ENCODE measurements around the gene MCC.

MCC gene

DNA sequence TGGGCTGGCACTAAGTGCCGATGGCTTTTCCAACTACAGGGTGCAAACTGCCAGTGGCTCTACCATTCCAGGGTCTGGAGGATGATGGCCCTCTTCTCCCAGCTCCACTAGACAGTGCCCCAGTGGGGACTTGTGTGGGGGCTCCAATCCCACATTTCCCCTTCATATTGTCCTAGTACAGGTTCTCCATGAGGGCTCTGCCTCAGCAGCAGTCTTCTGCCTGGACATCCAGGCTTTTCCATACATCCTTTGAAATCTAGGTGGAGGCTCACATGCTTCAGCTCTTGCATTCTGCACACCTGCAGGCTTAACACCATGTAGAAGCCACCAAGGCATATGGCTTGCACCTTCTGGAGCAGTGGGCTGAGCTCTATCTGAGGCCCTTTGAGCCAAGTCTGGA, 123.8 kb downstream of the MCC start:
- DNase-seq (ENCODE audit: low read depth) = no peak

DNA sequence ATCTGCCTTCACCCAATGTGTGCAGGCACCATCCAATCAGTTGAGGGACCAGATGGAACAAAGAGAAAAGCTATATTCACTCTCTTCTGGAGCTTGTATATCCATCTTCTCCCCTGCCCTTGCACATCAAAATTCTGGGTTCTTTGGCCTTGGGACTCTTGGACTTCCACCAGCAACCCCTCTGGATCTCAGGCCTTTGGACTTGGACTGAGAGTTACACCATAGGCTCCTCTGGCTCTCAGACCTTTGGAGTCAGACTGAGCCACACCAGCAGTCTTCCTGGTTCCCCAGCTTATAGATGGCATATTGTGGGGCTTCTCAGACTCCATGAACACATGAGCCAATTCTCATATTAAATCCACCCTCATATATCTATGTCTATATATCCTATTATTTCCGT, 126.6 kb downstream of the MCC start:
- no peak for DNase-seq (ENCODE audit: low read depth)

DNA sequence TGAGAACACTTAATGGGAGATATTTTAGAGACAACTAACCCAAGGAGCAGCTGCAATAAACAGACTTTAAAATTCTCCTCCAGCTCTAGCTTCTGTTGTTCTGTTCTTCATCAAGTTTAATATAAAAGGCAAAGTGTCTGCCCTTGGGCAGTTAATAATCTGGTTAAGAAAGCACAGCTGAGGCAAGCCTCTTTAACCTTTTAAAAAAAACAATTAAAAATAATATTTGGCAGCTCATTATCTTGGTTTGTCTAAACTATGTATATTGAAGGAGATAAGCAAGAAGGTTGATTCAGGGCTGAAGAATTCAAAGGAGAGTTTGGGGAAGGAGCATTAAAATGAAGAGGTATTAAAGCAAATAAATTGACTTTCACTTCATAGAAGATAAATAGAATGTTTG, 128.8 kb downstream of the MCC start:
- no peak for DNase-seq (ENCODE audit: low read depth)

DNA sequence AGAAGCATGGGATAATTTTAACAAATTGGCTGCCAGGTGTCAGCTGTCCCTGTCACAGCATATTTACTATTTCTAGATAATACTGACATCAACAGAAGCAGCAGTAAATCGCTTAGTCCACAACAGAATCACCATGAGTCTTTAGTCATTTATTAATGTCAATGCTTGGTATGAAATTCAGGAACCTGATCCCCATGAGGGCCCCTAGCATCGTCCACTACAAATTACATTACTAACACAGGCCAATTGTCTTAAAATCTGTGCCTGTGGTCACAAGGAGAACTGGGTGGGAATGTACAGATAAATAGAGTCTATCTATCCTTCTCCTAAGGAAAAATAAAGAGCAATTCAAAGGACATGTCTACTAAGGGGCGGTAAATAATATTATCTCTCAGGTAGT, 129.6 kb downstream of the MCC start:
- no peak for DNase-seq (ENCODE audit: low read depth)

DNA sequence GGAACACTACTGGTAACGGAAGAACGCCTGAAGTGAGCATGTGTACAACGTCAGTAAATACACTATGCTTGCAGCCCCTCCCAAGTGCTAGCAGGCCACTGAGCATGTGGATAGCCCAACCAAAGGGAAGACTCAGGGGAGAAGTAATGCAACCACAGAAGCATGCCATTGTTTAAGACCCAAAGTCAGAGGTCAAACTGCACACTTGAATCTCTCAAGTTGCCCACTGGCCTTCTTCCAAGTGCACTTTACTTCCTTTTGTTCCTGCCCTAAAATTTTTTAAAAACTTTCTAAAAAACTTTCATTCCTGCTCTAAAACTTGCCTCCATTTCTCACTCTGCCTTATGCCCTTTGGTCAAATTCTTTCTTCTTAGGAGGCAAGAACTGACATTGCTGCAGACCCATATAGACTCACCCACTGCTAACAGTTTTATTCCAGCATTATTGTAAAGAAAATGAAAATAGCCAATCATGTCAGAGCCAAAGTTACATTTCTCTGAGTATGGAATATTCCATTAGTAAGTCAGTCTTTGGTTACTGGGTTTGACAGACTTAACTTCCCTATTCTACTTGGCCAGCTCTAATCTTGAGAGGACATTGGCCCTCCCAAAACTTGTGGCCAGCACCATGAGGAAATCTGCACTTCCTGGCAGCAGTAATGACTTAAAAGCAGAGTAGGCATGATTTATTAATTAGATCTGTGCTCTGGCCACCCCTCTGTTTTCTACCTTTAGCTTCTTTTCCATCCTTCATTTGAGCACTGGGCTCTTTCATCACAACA, 130.4 kb downstream of the MCC start:
- DNase-seq (ENCODE audit: low read depth) = no peak

DNA sequence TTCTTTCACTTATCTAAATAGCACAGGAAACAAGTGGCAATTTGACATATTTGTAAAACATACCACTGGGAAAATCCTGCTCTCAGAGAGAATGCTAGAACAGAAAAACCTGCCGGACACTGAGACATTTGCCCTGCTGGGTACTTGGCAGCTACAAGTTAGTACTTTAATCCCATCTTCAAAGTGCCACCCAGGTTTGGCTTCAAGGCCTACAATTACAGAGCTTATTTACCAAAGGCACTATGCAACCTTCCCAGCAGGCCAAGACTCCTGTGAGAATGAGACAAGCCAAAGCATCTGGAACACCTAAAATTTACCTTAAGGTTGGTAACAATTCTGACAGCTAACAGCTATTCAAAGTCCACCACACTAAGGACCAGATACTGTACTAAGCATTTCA, 131.8 kb downstream of the MCC start:
- DNase-seq (ENCODE audit: low read depth) = no peak

DNA sequence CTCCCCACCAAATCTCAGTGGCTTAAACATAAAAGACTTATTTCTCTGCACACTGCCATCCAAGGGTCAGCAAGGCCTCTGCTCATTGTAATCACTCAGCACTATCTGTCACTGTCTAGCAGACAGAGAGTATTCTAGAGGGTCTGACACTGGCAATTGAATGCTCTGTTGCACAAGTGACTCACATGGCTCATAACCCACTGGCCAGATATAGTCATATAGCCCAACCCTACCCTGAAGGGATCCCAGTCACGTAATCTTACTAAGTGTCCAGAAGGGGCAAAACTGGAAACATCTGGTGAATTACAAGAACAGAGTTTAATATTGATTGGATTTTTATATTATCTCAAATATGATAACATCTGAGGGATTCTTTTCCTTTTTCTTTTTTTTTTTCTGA, 134.2 kb downstream of the MCC start:
- DNase-seq (ENCODE audit: low read depth) = no peak

DNA sequence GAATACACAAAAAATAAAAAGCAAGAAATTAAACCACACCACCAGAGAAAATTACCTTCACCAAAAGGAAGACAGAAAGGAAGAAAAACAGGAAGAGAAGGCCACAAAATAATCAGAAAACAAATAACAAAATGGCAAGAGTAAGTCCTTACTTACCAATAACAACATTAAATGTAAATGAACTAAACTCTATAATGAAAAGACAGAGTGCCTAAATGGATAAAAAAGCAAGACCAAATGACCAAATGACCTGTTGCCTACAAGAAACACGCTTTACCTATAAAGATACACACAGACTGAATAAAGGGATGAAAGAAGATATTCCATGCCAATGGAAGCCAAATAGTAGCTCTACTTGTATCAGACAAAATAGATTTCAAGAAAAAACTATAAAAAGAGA, 140.7 kb downstream of the MCC start:
- no peak for DNase-seq (ENCODE audit: low read depth)

DNA sequence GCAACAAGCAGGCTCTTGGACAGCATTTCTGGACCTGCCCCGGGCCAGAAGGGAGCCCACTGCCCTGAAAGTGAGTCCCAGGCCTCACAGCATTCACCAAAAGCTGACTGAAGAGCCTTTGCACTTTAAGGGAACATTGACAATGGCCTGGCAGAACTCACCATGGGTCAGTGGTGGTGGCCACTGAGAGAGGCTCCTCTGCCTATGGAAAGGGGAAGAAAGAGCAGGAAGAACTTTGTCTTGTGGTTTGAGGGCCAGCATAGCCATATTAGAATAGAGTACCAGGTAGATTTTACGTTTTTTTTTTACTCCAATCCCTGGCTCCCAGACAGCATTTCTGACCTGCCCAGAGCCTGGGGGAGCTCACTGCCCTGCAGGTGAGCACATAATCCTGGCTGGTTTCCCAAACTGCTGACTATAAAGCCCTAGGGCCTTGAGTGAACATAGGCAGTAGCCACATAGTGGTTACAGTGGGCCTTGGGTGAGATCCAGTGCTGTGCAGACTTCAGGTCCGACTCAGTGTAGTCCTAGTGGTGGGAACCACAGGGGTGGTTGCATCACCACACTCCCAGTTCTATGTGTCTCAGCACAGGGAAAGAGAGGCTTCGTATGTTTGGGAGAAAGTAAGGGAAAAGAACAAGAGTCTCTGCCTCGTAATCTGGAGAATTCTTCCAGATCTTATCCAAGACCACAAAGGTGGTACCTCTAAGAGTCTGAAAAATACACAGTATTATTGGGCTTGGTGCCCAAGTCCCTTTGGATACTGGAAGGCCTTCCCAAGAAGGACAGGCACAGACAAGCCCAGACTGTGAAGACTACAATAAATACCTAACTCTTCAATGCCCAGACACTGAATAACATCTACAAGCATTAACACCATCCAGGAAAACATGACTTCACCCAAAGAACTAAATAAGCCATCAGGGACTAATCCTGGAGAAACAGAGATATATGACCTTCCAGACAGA, 143.0 kb downstream of the MCC start:
- DNase-seq (ENCODE audit: low read depth) = no peak

DNA sequence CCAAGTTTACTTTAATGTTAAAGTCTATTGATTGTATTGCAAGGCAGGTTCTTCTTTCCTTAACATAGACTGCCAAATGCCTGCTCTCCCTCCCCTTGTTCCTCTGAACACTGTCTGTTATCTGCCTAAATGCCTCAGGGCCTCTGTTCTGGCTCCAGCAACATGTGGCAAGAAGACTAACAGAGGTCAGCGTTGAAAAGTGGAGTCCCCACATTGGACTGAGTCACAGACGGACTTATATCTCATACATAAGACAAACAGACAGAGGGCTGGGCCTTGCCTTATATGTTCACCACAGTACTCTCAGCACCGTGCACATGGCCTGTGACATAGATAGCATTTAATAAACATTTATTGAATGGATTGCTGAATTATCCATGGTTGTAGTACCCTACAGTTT, 144.9 kb downstream of the MCC start:
- no peak for DNase-seq (ENCODE audit: low read depth)

DNA sequence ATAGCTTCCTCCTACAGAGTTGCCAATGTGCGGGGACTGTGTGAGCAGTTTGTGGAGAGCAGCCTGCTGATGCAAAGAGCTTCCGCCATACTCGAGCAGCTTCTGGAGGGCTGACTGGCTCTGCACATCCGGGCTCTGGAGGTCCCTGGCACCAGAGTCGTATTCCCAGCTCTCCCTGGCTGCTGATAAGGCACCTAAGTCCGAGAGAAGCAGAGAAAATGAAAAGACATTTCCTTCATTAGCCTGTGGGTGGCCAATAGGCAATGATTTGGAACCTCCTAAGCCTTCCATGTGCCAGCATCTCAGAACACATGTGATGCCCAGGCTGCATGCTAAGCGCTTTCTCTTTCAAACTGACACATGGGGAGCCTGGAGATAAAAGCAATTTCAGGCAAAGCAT, 147.7 kb downstream of the MCC start:
- no peak for DNase-seq (ENCODE audit: low read depth)

DNA sequence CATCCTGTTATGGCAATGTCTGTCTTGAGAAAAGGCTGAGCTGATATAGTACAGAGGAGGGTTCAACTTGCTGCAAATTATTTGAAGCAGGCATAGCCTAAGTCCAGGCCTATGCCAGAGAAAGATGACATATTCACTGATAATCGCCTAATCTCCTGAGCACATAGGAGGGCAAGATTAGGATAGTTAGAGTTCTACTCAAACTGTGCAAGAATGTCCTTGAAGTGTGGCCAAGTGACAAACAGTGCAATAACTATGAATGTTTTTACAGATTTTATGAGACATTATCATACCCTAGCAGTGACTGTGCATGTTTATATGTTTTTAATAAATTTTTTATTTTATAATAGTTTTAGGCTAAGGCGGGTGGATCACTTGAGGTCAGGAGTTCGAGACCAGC, 149.6 kb downstream of the MCC start:
- no peak for DNase-seq (ENCODE audit: low read depth)

DNA sequence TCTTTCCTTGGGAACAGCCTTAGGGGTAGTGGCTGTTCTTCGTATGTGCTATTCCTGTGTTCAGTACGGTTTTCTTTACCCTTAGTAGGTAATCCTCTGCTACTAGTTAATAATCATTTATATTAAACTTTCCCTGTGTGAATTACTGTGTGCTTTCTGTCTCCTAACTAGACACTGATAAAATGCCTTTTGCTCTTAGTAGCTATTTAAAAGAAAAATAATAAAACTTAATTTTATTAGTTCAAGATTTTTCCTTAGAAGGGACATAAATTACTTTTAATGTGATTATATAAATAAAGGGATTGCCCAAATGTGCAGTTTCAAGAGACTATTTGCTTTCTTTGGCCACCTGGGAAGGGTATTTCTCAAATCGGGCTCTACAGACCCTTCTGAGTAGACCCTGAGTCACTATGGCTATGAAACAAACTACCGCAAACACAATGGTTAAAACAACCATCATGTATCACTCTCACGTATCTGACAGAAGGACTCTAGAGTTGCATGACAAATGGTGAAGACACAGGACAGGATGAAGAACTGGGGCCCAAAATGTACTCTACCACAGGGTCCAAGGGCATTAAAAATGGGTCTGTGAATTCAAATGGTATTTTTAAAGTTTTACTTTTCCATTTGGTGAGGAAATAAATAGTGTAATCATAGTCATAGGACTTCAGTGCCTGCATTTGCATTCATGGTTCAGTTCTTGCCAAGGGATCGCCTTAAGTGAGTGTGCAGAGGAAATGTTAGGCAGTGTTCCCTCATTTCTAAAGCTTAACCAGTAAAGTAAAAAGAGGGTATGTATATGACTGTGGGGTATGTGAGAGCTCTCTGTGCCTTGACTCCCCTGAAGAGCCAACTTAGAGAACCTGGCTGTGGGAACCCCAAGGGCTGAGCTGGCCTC, 150.5 kb downstream of the MCC start:
- DNase-seq (ENCODE audit: low read depth) = no peak

DNA sequence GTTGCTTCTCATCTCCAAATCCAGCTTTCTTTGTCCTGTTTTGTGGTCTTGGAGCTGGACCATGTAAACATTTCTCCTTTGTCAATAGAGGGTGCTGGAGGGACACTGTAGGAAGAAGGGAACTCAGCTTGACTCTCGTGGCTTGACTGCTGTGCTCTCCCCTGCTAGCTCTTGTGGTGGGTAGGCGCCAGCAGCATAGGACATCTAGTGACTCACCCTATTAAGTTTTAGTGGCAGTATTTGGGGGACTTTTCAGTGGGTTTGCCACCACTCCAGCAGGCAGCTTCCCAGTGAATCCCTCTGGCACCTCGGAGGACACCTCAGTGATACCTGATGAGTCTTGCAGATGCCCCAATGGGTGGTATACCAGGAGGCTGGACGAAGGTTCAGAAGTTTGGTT, 151.3 kb downstream of the MCC start:
- no peak for DNase-seq (ENCODE audit: low read depth)

DNA sequence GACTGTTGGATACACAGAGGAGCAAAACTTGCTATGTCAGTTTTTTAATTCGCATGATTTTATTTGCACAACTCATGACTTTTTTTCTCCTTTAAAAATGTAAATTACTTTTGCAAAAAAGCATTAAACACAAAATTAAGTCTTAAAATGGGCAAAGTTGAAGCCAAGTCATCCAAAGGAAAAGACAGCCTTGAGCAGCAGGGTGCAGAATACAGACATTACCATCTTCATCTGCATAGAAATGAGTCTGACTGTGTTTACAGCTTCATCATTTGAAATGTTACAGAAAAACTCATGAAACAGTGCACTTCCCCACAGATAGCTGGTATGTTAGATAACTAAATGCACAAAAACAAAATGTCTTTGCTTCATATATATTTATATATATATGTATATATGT, 154.8 kb downstream of the MCC start:
- no peak for DNase-seq (ENCODE audit: low read depth)

DNA sequence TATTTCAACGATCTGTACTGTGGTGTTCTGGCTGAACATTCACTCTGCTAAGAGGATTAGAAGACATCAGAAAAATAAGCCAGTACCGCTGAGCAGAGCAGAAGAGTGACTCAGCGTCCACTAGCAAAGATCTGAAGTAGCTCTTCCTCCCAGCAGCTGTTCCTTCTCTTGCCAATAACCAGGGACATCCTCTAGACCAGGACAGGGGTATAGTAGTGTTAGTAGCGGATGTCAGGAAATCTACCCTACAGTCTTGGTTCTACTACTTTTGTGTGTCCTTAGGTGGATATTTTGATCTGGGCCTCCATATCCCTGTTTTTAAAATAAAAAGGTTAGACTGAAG, 157.1 kb downstream of the MCC start:
- no peak for DNase-seq (ENCODE audit: low read depth)

DNA sequence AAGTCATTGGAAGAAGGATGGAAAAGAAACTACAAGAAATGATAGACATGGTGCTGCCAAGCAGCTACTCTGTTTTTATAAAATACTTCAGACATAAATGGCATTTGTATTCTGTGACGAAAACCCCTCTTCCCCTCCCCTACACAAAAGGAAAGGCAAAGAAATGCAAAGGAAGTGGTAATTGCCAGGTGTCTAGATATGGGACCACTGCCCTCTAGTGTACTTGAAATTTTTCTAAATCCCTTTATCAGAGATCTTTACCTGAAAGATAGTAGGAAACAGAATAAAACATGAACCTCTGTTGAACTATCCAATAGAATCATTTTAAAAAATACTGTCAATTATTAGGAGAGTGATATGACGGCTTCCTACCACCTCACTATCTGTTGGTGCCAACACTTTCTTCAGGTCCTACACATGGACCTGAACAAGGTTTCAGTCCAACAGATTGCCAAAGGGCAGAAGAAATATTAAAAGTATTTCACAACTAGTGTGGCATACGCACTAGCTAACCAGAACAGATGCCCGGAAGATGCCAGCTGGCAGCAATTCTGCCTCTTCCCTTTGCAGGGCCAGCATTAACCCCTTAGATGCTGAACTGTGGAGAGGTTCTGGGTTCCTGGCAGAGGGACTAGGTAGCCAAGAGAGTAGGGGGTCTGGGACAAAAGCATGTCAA, 157.6 kb downstream of the MCC start:
- DNase-seq (ENCODE audit: low read depth) = no peak

DNA sequence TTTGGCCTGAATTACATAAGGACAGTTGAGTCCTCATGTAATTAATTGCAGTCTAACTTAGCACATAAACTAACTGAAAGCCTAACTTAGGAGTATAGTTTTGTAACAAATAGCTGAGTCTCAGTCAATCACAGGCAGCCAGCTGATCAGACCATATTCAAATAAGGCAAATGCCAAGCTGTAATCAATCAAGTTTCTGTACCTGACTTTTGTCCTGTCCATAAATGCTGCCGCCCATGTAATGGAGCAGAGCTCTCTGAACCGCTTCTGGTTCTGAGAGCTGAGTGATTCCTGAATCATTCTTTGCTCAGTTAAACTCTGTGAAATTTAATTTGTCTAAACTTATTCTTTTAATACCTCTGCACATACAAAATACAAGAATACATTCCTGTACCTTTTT, 158.3 kb downstream of the MCC start:
- no peak for DNase-seq (ENCODE audit: low read depth)

DNA sequence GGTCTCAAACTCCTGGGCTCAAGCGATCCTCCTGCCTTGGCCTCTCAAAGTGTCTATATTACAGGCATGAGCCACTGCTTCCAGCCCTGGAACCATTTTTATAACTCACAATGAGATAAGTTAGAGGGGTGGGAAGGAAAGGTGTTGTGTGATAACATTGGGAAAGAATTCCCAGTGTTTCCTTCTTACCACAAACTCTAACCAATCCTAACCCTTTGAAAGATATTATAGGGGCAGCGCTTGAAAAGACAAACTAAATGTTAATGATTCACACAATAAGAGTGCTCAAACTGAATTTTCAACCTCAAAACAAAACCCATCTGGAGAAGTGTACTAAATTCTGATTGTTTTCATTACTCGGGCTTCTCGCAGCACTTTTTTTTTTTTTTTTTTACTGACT, 163.2 kb downstream of the MCC start:
- no peak for DNase-seq (ENCODE audit: low read depth)

DNA sequence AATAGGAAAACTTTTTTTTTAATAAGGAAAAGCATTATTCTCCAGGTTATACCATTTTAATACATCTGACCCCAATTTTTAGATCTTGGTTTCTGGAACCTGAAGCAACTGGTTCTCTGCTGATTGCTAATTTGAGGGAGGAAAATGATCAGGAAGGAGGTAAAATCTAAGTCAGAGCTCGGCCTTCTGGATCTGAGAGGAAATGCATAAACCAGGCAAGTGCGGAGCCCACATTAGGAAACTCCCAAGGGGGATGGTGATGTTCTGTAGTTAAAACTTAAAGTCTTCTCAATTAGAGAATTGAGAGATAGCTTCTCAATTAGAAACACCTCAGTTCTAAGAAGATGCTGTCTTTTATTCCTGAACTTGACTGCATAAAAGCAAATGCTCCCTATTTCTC, 167.0 kb downstream of the MCC start:
- DNase-seq (ENCODE audit: low read depth) = no peak

DNA sequence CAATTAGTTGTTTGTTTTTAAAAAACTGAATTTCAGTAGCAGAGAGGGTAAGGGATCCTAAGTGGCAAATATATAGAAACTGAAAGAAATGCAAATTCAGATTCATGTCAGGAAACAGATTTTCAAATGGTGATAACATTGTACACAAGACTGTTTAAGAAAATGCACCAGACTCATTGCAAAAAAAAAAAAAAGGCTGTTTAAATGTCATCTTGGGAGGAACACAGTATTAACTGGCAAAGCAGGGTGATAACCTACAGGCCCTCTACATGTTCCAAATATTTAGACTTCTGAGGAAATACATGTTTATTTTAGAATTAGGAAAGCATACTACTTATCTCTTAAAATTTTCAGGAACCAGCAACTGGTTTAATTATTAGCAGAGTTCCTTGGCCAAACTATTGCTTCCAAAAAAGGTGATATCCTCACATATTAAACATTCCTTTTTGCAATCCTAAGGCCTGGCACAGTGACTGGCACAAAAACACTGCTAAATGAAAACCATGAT, 167.9 kb downstream of the MCC start:
- DNase-seq (ENCODE audit: low read depth) = no peak

Data from T-helper 22 cell (primary cell).